GM19043 (cell line): Measurements from ENCODE around the gene IL22.

Source experiments
- ATAC-seq: cut with Tn5 transposase; IDR thresholded peaks from one replicate; pipeline ENCODE4 v1.9.1; 2021; ENCODE audit warnings: low read depth; ENCODE audit not compliant: unreplicated experiment

Gene IL22

DNA sequence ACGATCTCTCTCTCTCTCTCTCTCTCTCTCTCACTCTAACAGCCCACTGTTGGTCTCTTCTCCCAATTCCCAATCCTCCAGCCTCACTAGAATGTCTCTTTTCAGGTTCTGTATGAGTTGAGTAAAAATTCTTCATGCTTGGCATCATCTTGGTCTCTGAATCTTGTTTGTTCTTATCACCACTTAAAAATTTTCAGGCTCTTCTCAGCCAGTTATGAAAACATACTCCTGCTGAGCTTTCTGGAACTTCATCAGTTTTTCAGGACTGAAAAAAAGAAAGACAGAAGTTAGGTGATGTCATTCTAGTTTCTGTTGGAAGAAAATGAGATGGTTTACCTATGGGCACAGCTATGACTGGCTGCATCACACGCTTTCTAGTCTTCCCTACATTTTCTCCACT is 11.5 kb upstream of the IL22 start:
- ATAC-seq: no peak

DNA sequence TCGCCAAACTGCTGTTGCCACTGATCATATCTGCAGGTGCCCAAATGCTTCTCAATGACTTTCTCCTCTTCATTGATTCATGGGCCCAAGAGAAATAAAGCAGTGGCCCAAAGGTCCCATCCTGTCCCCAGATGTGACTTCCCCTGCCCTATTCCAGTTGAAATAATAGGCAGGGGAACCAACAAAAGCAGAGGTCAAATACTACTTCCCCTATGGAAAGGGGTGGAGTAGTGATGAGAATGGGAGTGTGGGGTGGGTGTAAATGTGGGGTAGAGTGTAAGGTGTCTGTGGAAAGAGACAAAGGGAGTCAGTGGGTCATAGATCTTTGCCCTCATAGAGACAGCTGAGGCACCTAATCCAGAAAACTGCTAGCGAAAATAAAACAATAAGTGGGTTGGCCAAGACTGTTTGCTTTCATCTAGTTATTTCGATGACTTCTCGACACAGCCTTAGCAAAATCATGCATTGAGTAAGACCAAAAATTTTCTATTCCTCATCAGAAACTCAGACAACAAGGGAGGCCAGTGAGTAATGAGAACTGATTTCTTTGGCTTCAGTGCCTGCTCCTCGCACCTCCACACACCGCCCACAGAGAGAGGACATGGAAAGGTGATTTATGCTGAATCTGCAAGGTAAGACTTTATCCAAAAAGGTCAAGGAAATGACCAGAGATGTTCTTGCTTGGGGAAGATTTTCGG is 10.9 kb upstream of the IL22 start:
- ATAC-seq: no peak

DNA sequence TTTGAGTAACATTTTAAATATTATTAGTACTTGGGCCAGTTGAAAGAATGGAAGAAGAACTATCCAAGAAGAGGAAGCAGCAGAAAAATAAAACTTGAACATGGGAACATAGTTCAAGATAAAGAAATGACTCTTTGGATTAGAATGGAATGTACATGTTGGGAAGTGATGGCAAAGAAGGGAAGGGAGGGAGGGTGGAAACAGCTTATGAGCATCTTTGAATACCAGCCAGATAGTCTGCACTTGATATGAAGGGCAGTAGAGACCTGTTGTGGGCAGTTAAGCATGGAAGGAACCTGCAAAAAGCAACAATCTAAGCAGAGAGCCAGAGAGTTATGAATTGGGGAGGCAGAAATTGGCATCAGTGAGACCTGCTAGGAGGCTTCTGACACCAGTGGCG is 10.0 kb upstream of the IL22 start:
- no peak for ATAC-seq

DNA sequence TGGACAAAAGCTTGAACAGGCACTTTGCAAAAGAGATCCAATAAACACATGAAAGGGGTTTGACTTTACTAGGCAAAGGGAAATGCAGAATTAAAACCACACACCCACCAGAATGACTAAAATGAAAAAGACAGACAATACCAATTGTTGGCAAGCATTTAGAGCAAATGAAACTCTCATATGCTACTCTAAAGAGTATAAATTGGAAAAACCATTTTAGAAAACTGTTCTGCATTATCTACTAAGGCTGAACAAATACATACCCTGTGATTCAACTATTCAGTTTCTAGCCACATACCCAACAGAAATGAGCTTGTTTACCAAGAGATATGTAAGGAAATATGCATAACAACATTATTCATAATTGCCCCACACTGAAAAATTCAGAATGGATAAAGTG is 8.5 kb upstream of the IL22 start:
- ATAC-seq: no peak

DNA sequence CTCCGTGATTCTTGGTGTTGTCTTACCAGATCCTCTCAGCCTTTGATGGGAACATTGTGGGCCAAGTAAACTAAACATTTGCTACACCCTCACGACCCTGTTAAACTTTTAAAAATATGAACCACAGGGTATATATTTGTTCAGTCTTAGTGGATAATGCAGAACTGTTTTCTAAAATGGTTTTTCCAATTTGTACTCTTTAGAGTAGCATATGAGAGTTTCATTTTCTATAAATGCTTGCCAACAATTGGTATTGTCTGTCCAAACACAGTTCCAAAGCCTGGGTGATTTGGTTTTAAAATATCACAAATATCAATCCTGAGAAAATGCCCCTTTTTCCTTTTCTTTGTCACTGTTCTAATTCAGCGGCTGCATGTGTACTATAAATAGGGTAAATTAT is 6.7 kb upstream of the IL22 start:
- ATAC-seq: no peak

DNA sequence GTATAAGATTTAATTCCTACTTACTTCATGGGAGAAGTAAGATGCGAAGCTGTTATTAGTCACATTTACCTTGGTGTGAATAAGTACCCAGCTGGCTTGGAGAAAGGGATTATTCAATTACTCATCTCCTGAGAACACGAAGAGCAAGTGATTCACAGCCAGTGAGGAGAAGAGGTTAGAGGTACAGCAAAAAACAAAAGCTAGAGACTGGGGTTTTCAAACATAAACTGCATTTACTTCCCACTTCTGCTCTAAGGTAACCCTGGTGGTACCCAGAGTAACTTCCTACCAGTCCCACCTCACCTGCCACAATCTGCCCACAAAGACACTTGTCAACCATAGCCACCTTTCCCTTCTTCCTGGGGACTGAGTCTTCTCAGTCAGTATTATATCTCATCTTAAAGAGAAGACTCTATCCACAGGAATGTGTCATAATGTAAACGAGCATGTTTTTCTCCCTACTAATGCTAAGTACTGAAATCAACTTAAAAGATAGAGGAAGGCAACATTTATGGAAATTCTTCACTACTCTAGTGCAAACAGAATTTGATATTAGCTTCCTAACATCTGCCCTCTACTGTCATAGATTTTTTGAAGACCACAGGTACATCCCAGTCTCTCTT is 6.0 kb upstream of the IL22 start:
- ATAC-seq: no peak

DNA sequence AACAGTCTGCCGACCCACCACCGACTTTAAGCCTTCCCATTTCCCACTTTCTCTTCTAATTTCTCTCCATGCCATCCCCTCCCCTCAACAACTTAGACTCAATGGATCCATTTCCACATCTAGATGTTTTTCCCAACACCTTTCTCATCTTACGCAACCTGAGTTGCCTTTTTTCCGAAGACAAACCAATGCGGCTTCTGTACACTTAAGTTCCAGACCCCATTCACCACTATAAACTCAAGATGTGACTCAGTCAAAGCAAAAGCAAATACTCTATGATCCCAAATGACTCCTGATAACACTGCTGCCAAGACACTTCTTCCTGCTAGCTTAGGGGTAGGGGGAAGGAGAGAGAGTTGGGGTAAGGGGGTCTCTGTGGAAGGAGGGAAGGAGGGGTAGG is 1.3 kb downstream of the IL22 start:
- ATAC-seq: no peak

DNA sequence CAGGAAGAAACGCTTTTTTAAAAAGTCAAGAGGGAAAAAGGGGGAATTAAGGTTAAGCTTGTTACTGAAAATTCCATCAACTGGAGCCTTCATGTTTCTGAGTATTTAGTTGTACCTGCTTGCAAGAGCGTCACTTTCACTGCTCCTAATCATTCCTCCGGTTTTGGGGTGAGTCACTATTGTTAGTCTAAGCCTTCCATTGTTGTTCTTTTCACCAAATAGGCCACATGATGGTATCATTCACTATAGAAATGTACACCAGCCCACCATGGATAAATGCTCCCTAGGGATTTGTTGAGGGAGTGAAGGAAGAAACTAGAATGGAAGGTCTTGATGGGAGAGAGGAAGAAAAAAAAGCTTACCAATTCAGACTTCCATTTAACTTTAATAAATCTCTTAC is 3.0 kb downstream of the IL22 start:
- ATAC-seq: no peak

DNA sequence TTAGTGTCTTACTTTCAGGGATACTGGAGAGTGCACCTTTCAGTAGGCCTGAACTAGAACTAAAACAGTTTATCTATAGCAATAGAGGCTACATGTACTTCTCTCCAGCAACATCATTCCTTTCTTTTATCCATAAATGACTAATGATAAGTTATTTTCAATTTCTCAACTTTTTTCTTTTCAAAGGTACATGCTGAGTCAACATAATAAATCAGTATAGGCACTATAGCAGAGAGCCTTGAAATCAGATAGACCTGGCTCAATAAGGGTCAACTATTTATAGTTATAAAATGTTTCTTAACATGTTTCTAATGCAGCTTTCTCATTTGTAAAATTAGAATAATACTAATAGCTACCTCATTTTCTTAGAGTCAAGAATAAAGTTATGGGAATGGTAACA is 5.6 kb downstream of the IL22 start:
- no peak for ATAC-seq

DNA sequence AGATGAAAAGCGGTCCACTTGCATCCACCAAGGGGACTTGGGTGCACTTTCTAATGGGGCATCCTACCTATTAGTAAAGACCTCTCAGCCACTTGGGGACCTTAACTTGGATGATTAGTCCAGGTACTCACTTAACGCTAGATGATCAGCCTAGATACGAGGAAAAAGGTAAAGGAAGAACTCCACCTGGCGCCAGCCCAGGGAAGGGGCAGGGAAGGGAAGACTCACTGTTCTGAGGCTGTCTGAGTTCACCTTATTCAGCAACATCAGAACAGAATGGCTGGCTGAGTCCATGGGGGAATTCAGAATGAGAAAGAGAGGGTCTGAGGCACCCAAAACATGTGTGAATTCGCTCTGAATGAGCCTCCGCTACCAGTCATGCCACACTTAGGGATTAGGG is 7.1 kb downstream of the IL22 start:
- no peak for ATAC-seq

DNA sequence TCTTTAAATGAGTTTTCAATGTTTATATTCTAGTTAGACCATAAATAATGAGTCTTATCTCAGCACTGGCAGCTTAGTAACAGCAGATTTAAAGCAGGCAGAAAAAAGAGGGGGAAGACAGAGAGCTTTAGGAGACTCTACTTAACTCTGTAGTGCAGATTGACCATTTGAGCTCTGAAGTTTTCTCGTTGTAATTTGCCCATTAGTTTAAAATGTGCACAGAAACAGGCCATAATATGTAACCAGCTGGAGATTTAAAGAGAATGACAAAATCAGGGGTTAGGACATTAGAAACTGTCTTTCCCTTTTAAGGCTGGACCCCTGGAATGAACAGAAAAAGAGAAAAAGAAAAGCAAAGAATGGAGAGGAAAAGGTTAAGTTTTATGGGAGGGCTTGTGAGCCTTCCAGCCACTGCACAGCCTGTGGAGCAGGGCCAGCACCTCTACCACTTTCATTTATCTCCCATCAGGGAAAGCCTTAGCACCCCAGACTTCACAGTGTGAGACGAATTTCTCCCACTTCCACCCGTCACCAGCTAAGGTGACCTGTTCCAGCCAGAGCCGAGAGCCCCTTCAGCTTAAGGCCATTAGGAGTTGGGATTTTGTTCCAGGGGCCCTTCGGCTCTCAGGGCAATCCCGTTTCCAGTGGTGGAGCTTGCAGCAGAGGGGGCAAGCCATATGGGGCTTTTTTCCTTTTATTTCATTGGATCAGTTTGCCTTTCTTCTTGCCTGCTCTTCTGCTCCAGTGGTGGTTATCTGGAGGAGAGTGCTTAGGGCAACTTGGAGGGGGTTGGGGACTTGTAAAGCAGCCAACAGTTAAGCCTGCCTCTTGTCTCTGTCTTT is 8.0 kb downstream of the IL22 start:
- no peak for ATAC-seq

DNA sequence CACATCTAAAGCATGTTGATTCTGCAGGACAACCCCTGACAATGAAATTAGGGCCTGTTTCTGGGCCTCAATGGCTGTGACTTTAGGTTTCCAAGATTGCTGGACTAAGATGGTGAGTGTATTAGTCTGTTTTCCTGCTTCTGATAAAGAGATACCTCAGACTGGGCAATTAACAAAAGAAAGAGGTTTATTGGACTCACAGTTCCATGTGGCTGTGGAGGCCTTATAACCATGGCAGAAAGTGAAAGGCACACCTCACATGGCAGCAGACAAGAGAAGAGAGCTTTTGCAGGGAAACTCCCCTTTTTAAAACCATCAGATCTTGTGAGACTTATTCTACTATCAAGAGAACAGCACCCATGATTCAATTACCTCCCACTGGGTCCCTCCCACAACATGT is 10.6 kb downstream of the IL22 start:
- no peak for ATAC-seq

DNA sequence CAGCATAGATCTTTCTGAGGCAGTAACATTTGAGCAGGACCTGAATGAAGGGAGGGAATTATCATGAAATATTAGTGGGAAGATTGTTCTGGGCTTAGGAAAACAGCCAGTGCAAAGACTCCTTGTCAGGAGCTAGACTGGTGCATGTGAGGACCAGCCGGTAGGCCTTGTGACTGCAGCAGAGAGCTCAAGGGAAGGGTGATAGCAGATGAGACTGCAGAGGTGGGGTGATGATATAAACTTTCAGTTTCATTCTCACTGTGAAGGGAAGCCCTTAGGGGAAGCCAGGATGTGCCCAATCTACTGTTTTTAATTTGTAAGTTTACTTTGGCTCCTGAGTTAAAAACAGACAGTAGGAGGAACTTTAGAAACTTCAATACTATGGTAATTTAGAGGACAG is 12.4 kb downstream of the IL22 start:
- peak; percentile 97 for ATAC-seq

DNA sequence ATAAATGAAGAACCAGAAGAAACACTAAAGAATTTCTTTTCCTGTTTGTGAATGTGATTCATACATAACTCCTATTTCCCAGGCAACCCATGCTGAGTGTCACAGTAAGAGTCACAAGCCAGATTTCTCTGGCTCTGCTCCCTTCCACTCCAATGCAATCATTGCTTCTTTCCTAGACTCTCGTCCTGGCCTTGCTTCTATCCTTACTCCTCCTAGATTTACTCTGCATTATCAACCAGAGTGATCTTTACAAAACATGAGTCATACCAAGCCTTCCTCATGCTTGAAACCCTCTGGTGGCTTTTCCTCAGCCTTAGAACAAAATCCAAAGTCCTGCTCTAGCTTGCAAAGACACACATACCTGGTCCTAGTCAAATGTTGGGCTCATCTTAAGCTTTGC is 13.3 kb downstream of the IL22 start:
- ATAC-seq: no peak

DNA sequence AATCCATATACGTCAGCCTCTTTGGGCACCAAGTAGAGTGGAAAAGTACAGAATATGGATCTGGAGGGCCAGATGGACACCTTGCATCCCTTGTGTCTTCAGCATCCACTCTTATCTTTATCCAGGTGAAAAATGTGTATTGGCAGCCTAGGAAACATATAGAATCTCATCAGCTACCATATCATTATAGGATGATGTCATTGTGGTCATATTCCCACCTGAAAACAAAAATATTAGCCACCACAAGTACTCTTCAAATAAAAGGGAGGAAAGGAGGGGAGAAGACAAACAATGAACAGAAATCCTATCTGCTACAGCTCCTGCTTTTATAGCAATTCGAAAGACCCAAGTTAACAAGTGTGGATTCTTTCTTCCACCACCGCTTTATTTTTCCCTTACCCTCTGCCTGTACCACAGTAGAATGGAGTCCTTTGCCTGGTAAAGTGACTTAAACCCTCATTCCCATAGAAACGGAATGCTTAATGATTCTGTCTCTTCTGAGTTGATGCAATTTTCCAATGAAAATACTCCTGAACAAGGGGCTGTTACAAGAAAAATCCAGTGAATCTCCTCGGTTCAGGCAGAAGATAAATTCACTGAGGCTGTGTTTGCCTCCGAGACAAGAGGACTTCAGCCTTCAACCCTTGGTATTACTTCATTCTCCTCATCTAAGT is 14.0 kb downstream of the IL22 start:
- ATAC-seq: no peak

DNA sequence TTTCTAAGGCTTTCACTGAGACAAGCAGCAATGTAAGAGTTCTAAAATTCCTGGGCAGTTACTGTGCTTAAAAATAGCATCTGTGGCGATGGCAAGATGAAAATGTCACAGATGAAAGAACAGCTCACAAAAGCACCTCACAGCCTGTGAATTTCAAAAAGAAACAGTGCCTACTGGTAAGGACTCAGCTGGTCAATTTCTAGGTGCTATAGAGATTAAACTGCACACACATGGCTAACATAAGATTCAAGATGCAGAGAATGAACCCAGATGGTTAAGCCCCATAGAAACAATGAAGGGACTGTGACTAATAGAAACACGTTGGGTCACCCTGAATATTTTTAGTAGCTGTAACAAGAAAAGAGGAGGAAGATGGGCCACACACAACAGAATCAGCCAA is 15.8 kb downstream of the IL22 start:
- no peak for ATAC-seq

DNA sequence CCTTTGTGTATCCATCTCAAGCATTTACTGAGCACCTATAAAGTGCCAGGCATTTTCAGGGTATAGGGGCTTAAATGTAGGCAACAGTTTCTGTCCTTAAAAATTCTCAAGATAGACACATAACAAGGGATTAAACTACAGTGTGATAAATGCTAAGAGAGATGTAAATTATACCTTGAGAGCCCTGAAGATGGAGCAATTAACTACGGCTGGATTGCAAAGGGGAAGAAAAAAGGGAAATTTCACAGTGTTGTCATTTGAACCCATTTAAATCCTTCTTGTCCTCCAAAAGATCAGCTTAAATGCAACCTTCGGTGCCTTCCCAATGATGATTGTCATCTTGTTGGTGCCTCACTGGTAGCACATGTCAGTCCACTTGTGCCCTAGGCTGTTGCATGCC is 16.3 kb downstream of the IL22 start:
- ATAC-seq: no peak

DNA sequence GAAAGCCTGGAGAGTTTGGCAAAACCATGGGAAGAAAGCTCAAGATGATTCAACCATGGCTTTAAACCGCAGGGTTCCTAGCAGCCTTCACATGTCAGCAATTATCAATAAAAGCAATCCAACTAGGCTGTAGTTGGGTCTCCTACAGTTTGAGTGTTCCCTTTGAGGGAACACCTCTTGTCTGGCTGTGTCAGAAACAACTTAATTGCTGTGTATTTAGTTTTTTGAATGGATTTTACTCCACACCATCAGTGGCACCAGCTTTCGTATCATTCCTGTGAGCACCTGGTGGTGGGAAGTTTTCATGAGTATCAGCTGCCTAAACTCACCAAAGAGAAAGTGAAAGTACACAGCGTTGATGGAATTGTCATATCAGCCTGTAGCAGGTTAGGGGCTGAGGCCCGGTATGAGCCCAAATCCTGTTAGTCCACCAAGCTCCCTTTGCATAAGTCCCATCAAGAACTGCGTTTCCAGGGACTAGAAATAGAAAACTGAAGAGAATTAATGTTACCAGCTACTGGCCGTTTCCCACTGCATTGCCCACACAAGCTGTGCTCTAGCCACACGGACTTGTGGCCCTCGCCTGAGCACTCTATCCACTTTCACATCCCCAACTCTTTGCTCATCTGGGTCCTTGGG is 16.9 kb downstream of the IL22 start:
- ATAC-seq: peak; percentile 48

DNA sequence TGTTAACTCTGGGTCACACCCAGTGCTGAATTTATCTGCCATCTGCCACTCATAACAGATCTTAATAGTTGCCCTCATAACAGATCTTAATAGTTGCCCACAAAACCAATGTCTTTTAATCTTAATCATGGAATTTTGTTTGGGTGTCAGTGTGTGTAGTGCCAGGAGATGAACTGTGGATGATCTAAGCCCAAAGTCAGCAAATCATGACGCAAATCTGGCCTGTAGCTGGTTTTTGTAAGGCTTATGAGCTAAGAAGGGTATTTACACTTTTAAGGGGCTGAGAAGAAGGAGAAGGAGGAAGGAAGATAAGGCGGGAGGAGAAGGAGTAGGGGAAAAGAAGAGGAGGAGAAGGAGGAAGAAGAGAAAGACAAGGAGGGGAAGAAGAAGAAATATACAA is 17.8 kb downstream of the IL22 start:
- no peak for ATAC-seq

DNA sequence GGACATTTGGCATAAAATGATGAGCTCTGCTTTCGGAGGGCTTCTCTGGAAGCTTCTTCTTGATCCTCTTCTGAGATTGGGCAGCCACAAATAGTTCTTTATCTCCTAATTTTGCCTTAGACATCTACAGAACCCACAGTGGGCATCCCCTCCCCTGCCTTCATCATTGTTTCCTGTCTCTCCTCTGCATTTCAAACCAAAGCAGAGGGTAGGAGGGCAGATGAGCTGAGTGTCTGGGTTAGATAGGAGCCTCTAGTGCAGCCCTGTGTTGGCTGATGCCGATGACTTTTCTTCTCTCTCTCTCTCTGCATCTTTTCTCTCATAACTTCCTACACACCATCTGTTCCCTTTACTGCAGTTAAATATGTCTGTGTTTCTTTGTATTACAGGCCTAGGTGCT is 19.3 kb downstream of the IL22 start:
- ATAC-seq: no peak

DNA sequence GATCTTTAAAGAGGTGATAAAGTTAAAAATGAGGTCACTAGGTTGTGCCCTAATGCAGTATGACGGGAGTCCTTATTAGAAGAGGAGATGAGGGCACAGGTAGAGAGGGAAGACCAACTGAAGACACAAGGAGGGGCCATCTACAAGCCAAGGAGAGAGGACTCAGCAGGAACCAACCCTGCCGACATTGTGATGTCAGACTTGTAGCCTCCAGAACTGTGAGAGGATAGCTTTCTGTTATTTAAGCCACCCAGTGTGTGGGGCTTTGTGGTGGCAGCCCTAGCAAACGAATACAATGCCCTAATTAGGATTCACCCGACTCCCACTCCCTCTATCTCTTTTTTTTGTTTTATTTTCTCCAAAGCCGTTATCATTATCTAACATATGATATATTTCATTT is 19.9 kb downstream of the IL22 start:
- ATAC-seq: no peak
